HFF-Myc (cell line): ENCODE results near the gene RAB4B.
"Not testable (repeated sequence)": the region's sequence is repeated elsewhere in the genome, so short reads cannot be mapped to it uniquely, and the experiment has no call there.

Experiments used
- DNase-seq: peaks from one replicate; pipeline ENCODE4 v3.0.0-alpha.2; 2011; ENCODE audit warnings: low read depth; ENCODE audit errors: extremely low read depth
- H3K4me3 ChIP-seq: replicated peaks from 2 replicates; pipeline ENCODE4 v1.5.1; 2011; ENCODE audit warnings: low read depth, mild to moderate bottlenecking, control low read depth, low read length
- CTCF ChIP-seq: IDR thresholded peaks from 2 replicates; pipeline ENCODE4 v1.5.1; 2012; ENCODE audit warnings: mild to moderate bottlenecking, low read depth, low read length, control low read depth; ENCODE audit errors: missing control alignments

Gene RAB4B

GRCh38 chr19:40780582-40780981 is 2.5 kb downstream of the RAB4B start:
- TF ChIP-seq CTCF = no peak
- no peak overlapping the region for H3K4me3 ChIP-seq

GRCh38 chr19:40781140-40781539 is 3.1 kb downstream of the RAB4B start:
- TF ChIP-seq CTCF = no peak
- DNase-seq = no peak

More at GRCh38 chr19:40780582-40780981, 2.5 kb downstream of the RAB4B start:
- DNase-seq = no peak

GRCh38 chr19:40783711-40784110 is 5.7 kb downstream of the RAB4B start:
- no peak overlapping the region for H3K4me3 ChIP-seq
- no peak for TF ChIP-seq CTCF
- DNase-seq = no peak

More at GRCh38 chr19:40781140-40781539, 3.1 kb downstream of the RAB4B start:
- H3K4me3 ChIP-seq = no peak overlapping the region

GRCh38 chr19:40784146-40784545 is 6.1 kb downstream of the RAB4B start:
- not testable (repeated sequence) for H3K4me3 ChIP-seq, DNase-seq

GRCh38 chr19:40785526-40785925 is 7.5 kb downstream of the RAB4B start:
- TF ChIP-seq CTCF = no peak
- DNase-seq = no peak
- H3K4me3 ChIP-seq = no peak overlapping the region

GRCh38 chr19:40786060-40787037 is 8.3 kb downstream of the RAB4B start:
- no peak for TF ChIP-seq CTCF
- no peak for DNase-seq
- no peak overlapping the region for H3K4me3 ChIP-seq

- DNase-seq = no peak
Measured at GRCh38 chr19:40791349-40791748, 13.3 kb downstream of the RAB4B start.

More at GRCh38 chr19:40791349-40791748, 13.3 kb downstream of the RAB4B start:
- TF ChIP-seq CTCF = no peak
- no peak overlapping the region for H3K4me3 ChIP-seq
